ENCODE measurements around the gene ACP2. TPM values are rescaled to one million over a fixed set of nuclear protein-coding genes. Genes with fewer than 3 reads are reported as not detected.

Gene ACP2
- total and polyA plus RNA-seq, 2 donors (not counting 1 experiment from before 2014, with no cell fraction given), result 16.3 to 29.5 TPM

GRCh38 chr11:47261291-47261800 lies 12.7 kb upstream of the ACP2 start:
- H3K36me3 ChIP-seq (replicated peaks in 1 of 2; ENCODE audit: control extremely low read depth in 1 of 2, control insufficient read depth in 1 of 2, extremely low read depth in 1 of 2, insufficient read depth in 2 of 2, low read length in 1 of 2), result no peaks in the 10 kb centered on the region
- ChIA-PET POLR2A (no interaction called here), CTCF (interaction anchor here (2.9 kb wide), 1 partner anchor 99 kb away, joined by 10 read pairs; no protein-coding TSS in a partner anchor)
- no peaks in the 10 kb centered on the region for H3K27me3 ChIP-seq (replicated peaks in 1 of 4; ENCODE audit: control extremely low read depth in 1 of 4, control insufficient read depth in 3 of 4, insufficient read depth in 4 of 4, low read length in 3 of 4)
- no peaks in the 10 kb centered on the region for H3K9me3 ChIP-seq (ENCODE audit: control extremely low read depth in 1 of 3, control insufficient read depth in 2 of 3, insufficient read depth in 1 of 3, low read length in 2 of 3)
- H3K27me3 Mint-ChIP-seq, result no peaks in the 10 kb centered on the region
- no peak overlapping the region for H2AFZ ChIP-seq (ENCODE audit: insufficient read depth, low read depth, low read length, poor library complexity, severe bottlenecking)
- H3K9me3 Mint-ChIP-seq (ENCODE audit: insufficient read depth), result no peaks in the 10 kb centered on the region
- TF ChIP-seq EZH2 (IDR thresholded peaks at IDR 0.05; ENCODE audit: borderline replicate concordance, insufficient read depth, low read depth, low read length, poor library complexity, severe bottlenecking) (no peak), CTCF (IDR thresholded peaks at IDR 0.05) (no peak)
- peaks cover 4% of the 10 kb centered on the region for H3K79me2 ChIP-seq (ENCODE audit: control insufficient read depth, insufficient read depth, low read length)
- H3K4me1 Mint-ChIP-seq, result peaks cover 9% of the 10 kb centered on the region
- no peak overlapping the region for H3K4me3 Mint-ChIP-seq
- no peak for DNase-seq
- no peak overlapping the region for H3K4me3 ChIP-seq (ENCODE audit: control extremely low read depth in 1 of 5, extremely low read depth in 1 of 5, insufficient read depth in 1 of 5, low read depth in 2 of 5, low read length in 4 of 5)
- intact Hi-C loops (cut with micrococcal nuclease), result no loop called here
- H3K9ac ChIP-seq (ENCODE audit: low read length), result no peak overlapping the region
- WGBS (ENCODE audit: insufficient coverage), result 92% methylated on average over 21 of the region's 22 CpGs
- H3K27ac Mint-ChIP-seq, result no peak overlapping the region
- peaks cover 8 to 12% of the 10 kb centered on the region in 2 donors for H3K4me1 ChIP-seq (ENCODE audit: control insufficient read depth in 2 of 2, insufficient read depth in 2 of 2, low read length in 2 of 2)
- H3K27ac ChIP-seq (ENCODE audit: low read length in 2 of 2), result no peak overlapping the region
- no peak for ATAC-seq (ENCODE audit: low read depth)
- H4K20me1 ChIP-seq (ENCODE audit: control insufficient read depth, insufficient read depth, low read length, poor library complexity, severe bottlenecking), result no peaks in the 10 kb centered on the region
- H3K4me2 ChIP-seq (replicated peaks; ENCODE audit: low read depth, low read length, poor library complexity, severe bottlenecking), result no peak overlapping the region

GRCh38 chr11:47260366-47260765 lies 11.8 kb upstream of the ACP2 start:
- H3K27ac ChIP-seq (ENCODE audit: low read length in 2 of 2), result no peak overlapping the region
- no peaks in the 10 kb centered on the region for H3K36me3 ChIP-seq (replicated peaks in 1 of 2; ENCODE audit: control extremely low read depth in 1 of 2, control insufficient read depth in 1 of 2, extremely low read depth in 1 of 2, insufficient read depth in 2 of 2, low read length in 1 of 2)
- no peak overlapping the region for H3K4me2 ChIP-seq (replicated peaks; ENCODE audit: low read depth, low read length, poor library complexity, severe bottlenecking)
- no peak for DNase-seq
- Mint-ChIP-seq H3K4me1 (peaks cover 4% of the 10 kb centered on the region), H3K9me3 (ENCODE audit: insufficient read depth) (no peaks in the 10 kb centered on the region), H3K27me3 (no peaks in the 10 kb centered on the region), H3K4me3 (no peak overlapping the region), H3K27ac (no peak overlapping the region)
- 95% methylated on average over 19 of the region's 19 CpGs for WGBS (ENCODE audit: insufficient coverage)
- CTCF ChIA-PET, result interaction anchor here (0.9 to 2.9 kb wide), 5 partner anchors 80 to 195 kb away, joined by 6 to 21 read pairs (median 9); no protein-coding TSS in a partner anchor
- no peaks in the 10 kb centered on the region for H3K9me3 ChIP-seq (ENCODE audit: control extremely low read depth in 1 of 3, control insufficient read depth in 2 of 3, insufficient read depth in 1 of 3, low read length in 2 of 3)
- H3K4me1 ChIP-seq (ENCODE audit: control insufficient read depth in 2 of 2, insufficient read depth in 2 of 2, low read length in 2 of 2), result peaks cover 2 to 3% of the 10 kb centered on the region in 2 donors
- no peak overlapping the region for H2AFZ ChIP-seq (ENCODE audit: insufficient read depth, low read depth, low read length, poor library complexity, severe bottlenecking)
- H3K9ac ChIP-seq (ENCODE audit: low read length), result no peak overlapping the region
- no peak overlapping the region for H3K4me3 ChIP-seq (ENCODE audit: control extremely low read depth in 1 of 5, extremely low read depth in 1 of 5, insufficient read depth in 1 of 5, low read depth in 2 of 5, low read length in 4 of 5)
- POLR2A ChIA-PET, result interaction anchor here (1.4 kb wide), 1 partner anchor 46 kb away, joined by 8 read pairs; the partner anchor contains the start of gene DDB2
- H4K20me1 ChIP-seq (ENCODE audit: control insufficient read depth, insufficient read depth, low read length, poor library complexity, severe bottlenecking), result no peaks in the 10 kb centered on the region
- peaks cover 4% of the 10 kb centered on the region for H3K79me2 ChIP-seq (ENCODE audit: control insufficient read depth, insufficient read depth, low read length)
- TF ChIP-seq EZH2 (IDR thresholded peaks at IDR 0.05; ENCODE audit: borderline replicate concordance, insufficient read depth, low read depth, low read length, poor library complexity, severe bottlenecking) (no peak), CTCF (IDR thresholded peaks at IDR 0.05) (no peak)
- H3K27me3 ChIP-seq (replicated peaks in 1 of 4; ENCODE audit: control extremely low read depth in 1 of 4, control insufficient read depth in 3 of 4, insufficient read depth in 4 of 4, low read length in 3 of 4), result no peaks in the 10 kb centered on the region
- no peak for ATAC-seq (ENCODE audit: low read depth)
- intact Hi-C loops (cut with micrococcal nuclease), result no loop called here

All from B cell (primary cell).